HepG2 (cell line): ENCODE results near the gene P4HTM. TPM values are rescaled to one million over a fixed set of nuclear protein-coding genes. Genes with fewer than 3 reads are reported as not detected.

Source experiments
- ATAD3A ChIP-seq: sonication (generic); formaldehyde crosslinking; IDR thresholded peaks from 2 replicates; pipeline ENCODE4 v1.4.0; 2020; ENCODE audit warnings: missing genetic modification reagents
- BCL6 ChIP-seq: IDR thresholded peaks from 2 replicates; pipeline ENCODE4 v1.6.1; 2016; ENCODE audit warnings: missing genetic modification reagents, missing compliant biosample characterization
- IRF2 ChIP-seq: IDR thresholded peaks from 2 replicates; pipeline ENCODE4 v1.6.1; 2018; ENCODE audit warnings: missing genetic modification reagents, missing compliant biosample characterization
- MAFK ChIP-seq, 2 experiments: IDR thresholded peaks in 1 of 2; conservative IDR thresholded peaks in 1 of 2; 2 replicates each; pipeline ENCODE4 v1.6.1; 2011; ENCODE audit warnings: improper control_type of control experiment in 2 of 2, low read length in 2 of 2
- MEIS1 ChIP-seq: sonication (generic); formaldehyde crosslinking; IDR thresholded peaks from 2 replicates; pipeline ENCODE4 v1.9.0; 2021; ENCODE audit warnings: mild to moderate bottlenecking, missing genetic modification reagents, moderate library complexity, borderline replicate concordance
- NFE2 ChIP-seq: sonication (generic); formaldehyde crosslinking; IDR thresholded peaks from 2 replicates; pipeline ENCODE4 v1.4.0; 2020; ENCODE audit warnings: missing genetic modification reagents
- NR2F6 ChIP-seq, 2 experiments: IDR thresholded peaks; 2 replicates each; pipeline ENCODE4 v1.6.1; 2016; ENCODE audit warnings: antibody characterized with exemption in 1 of 2, mild to moderate bottlenecking in 1 of 2
- RFX5 ChIP-seq: IDR thresholded peaks from 2 replicates; pipeline ENCODE4 v1.6.1; 2011; ENCODE audit warnings: low read depth, low read length, improper control_type of control experiment
- SAFB2 ChIP-seq: sonication (generic); formaldehyde crosslinking; IDR thresholded peaks from 2 replicates; pipeline ENCODE4 v1.5.1; 2020; ENCODE audit warnings: missing genetic modification reagents, low read depth, mild to moderate bottlenecking, borderline replicate concordance
- SAP130 ChIP-seq: IDR thresholded peaks from 2 replicates; pipeline ENCODE4 v1.6.1; 2016; ENCODE audit warnings: low read depth
- SOX5 ChIP-seq: IDR thresholded peaks from 2 replicates; pipeline ENCODE4 v1.6.1; 2016; ENCODE audit warnings: borderline replicate concordance
- THYN1 ChIP-seq: sonication (generic); formaldehyde crosslinking; IDR thresholded peaks from 2 replicates; pipeline ENCODE4 v1.8.1; 2023; ENCODE audit warnings: low read depth, mild to moderate bottlenecking, moderate library complexity, missing genetic modification reagents, borderline replicate concordance
- TSC22D2 ChIP-seq: sonication (generic); formaldehyde crosslinking; IDR thresholded peaks from 2 replicates; pipeline ENCODE4 v1.5.1; 2020; ENCODE audit warnings: missing genetic modification reagents, mild to moderate bottlenecking, borderline replicate concordance
- ZFP41 ChIP-seq: sonication (generic); formaldehyde crosslinking; IDR thresholded peaks from 2 replicates; pipeline ENCODE4 v1.4.0; 2020; ENCODE audit warnings: mild to moderate bottlenecking, missing genetic modification reagents, borderline replicate concordance
- ZNF331 ChIP-seq: sonication (generic); formaldehyde crosslinking; IDR thresholded peaks from 2 replicates; pipeline ENCODE4 v1.4.0; 2020; ENCODE audit warnings: missing genetic modification reagents
- ZNF530 ChIP-seq: sonication (generic); formaldehyde crosslinking; IDR thresholded peaks from 2 replicates; pipeline ENCODE4 v1.5.0; 2020; ENCODE audit warnings: low read depth, mild to moderate bottlenecking, missing genetic modification reagents
- ZNF7 ChIP-seq: IDR thresholded peaks from 2 replicates; pipeline ENCODE4 v1.6.1; 2016; ENCODE audit warnings: missing biosample characterization, missing genetic modification reagents
- polyA plus RNA-seq, 8 experiments: library from polyadenylated mRNA; depleted of rRNA in 3 of 8; stranded (reverse) in 7 of 8; unstranded in 1 of 8; fragments of >200 nt; fragmentation: Illumina TruSeq in 4 of 8; extraction: Trizol in 4 of 8; gene quantifications; 2 replicates each; pipeline versions ENCODE4 v1.2.1 to v1.2.3, GENCODE V29; 2011 to 2016; ENCODE audit warnings: low read depth in 4 of 8, missing spikeins in 1 of 8, mixed read lengths in 1 of 8; ENCODE audit not compliant: insufficient read depth in 1 of 8
- total RNA-seq, 5 experiments: library from RNA; depleted of rRNA; stranded (reverse); fragments of >200 nt; fragmentation: Illumina TruSeq; extraction: Trizol; gene quantifications; 2 replicates each; pipeline ENCODE4 v1.2.3, GENCODE V29; 2016; ENCODE audit warnings: low read depth in 1 of 5
- TF ChIP-seq, protein P1 (sequence below): sonication (generic); formaldehyde crosslinking; conservative IDR thresholded peaks from 2 replicates; pipeline ENCODE4 v1.4.0; 2020; ENCODE audit warnings: mild to moderate bottlenecking, missing genetic modification reagents, moderate library complexity
- TF ChIP-seq, protein P2 (sequence below): sonication (generic); formaldehyde crosslinking; conservative IDR thresholded peaks from 2 replicates; pipeline ENCODE4 v1.4.0; 2020; ENCODE audit warnings: missing genetic modification reagents
- TF ChIP-seq, protein P3 (sequence below): sonication (generic); formaldehyde crosslinking; IDR thresholded peaks from 2 replicates; pipeline ENCODE4 v1.4.0; 2020; ENCODE audit warnings: missing genetic modification reagents
- TF ChIP-seq, protein P4 (sequence below): IDR thresholded peaks from 2 replicates; pipeline ENCODE4 v1.6.1; 2016; ENCODE audit warnings: mild to moderate bottlenecking

P4HTM gene
- total and polyA plus RNA-seq, 2 of the 13 experiments (the other 11 are each of a cell fraction or from before 2014, with no cell fraction given), result 0.01 TPM; not detected in 1

DNA sequence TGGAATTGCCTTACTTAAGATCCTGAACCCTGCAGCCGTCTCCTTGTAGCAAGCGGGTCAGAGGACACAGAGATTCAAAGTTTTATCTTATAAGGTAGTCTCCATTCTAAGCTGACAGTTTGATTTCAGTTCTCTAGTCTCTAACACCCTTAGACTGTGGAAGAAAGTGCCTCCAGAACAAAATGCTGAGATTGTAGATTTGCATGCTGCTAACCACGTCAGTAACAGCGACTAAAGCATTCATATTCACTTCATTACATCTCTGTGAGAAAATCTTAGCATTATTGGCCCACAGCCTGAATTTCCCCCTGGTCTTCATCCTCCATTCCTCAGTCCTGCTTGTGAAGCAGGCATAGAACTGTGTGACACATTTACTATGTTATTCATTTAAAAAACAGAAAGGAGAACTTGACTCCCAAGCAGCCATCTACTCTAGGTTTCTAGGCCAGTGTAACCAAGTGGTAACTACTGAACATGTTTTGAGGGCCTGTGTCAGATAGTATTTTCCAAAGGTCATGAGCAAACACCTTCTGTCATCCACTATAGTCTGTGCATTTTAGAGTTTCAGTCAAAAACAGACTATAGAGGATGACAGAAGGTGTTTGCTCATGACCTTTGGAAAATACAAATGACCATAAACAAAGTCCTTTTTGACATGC, 44.0 kb upstream of the P4HTM start (continued):
- TF ChIP-seq SAP130 (CRISPR knock-in tag) (0 out of 2 replicates have a peak, but pooled peaks have one; percentile 32), NR2F6 (IDR thresholded peaks at IDR 0.05) (no peak), NR2F6 (CRISPR knock-in tag; IDR thresholded peaks at IDR 0.05) (0 out of 2 replicates have a peak, but pooled peaks have one; percentile 8), ZNF331 (CRISPR knock-in tag) (no peak), THYN1 (no peak), ZFP41 (CRISPR knock-in tag) (no peak), MAFK (conservative IDR thresholded peaks at IDR 0.05 in 1 of 2, IDR thresholded peaks at IDR 0.05 in 1 of 2; ENCODE audit: low read length in 2 of 2) (peak in 1 of 2 experiments; percentile 48; a peak in 1 of 4 replicates), RFX5 (no peak), SAFB2 (no peak), TSC22D2 (no peak), ZNF530 (CRISPR knock-in tag) (no peak), SOX5 (peak; percentile 22; the same call in 1 of the 2 replicates), ZNF7 (no peak), IRF2 (CRISPR knock-in tag) (no peak), ATAD3A (CRISPR knock-in tag) (no peak), NFE2 (CRISPR knock-in tag) (no peak), BCL6 (CRISPR knock-in tag) (no peak), MEIS1 (no peak)
- TF ChIP-seq, protein P1, sequence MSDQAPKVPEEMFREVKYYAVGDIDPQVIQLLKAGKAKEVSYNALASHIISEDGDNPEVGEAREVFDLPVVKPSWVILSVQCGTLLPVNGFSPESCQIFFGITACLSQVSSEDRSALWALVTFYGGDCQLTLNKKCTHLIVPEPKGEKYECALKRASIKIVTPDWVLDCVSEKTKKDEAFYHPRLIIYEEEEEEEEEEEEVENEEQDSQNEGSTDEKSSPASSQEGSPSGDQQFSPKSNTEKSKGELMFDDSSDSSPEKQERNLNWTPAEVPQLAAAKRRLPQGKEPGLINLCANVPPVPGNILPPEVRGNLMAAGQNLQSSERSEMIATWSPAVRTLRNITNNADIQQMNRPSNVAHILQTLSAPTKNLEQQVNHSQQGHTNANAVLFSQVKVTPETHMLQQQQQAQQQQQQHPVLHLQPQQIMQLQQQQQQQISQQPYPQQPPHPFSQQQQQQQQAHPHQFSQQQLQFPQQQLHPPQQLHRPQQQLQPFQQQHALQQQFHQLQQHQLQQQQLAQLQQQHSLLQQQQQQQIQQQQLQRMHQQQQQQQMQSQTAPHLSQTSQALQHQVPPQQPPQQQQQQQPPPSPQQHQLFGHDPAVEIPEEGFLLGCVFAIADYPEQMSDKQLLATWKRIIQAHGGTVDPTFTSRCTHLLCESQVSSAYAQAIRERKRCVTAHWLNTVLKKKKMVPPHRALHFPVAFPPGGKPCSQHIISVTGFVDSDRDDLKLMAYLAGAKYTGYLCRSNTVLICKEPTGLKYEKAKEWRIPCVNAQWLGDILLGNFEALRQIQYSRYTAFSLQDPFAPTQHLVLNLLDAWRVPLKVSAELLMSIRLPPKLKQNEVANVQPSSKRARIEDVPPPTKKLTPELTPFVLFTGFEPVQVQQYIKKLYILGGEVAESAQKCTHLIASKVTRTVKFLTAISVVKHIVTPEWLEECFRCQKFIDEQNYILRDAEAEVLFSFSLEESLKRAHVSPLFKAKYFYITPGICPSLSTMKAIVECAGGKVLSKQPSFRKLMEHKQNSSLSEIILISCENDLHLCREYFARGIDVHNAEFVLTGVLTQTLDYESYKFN, result 0 out of 2 replicates have a peak, but pooled peaks have one; percentile 19
- TF ChIP-seq, protein P2, sequence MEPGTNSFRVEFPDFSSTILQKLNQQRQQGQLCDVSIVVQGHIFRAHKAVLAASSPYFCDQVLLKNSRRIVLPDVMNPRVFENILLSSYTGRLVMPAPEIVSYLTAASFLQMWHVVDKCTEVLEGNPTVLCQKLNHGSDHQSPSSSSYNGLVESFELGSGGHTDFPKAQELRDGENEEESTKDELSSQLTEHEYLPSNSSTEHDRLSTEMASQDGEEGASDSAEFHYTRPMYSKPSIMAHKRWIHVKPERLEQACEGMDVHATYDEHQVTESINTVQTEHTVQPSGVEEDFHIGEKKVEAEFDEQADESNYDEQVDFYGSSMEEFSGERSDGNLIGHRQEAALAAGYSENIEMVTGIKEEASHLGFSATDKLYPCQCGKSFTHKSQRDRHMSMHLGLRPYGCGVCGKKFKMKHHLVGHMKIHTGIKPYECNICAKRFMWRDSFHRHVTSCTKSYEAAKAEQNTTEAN (CRISPR knock-in tag), result no peak
- TF ChIP-seq, protein P3, sequence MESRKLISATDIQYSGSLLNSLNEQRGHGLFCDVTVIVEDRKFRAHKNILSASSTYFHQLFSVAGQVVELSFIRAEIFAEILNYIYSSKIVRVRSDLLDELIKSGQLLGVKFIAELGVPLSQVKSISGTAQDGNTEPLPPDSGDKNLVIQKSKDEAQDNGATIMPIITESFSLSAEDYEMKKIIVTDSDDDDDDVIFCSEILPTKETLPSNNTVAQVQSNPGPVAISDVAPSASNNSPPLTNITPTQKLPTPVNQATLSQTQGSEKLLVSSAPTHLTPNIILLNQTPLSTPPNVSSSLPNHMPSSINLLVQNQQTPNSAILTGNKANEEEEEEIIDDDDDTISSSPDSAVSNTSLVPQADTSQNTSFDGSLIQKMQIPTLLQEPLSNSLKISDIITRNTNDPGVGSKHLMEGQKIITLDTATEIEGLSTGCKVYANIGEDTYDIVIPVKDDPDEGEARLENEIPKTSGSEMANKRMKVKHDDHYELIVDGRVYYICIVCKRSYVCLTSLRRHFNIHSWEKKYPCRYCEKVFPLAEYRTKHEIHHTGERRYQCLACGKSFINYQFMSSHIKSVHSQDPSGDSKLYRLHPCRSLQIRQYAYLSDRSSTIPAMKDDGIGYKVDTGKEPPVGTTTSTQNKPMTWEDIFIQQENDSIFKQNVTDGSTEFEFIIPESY (CRISPR knock-in tag), result no peak
- TF ChIP-seq, protein P4, sequence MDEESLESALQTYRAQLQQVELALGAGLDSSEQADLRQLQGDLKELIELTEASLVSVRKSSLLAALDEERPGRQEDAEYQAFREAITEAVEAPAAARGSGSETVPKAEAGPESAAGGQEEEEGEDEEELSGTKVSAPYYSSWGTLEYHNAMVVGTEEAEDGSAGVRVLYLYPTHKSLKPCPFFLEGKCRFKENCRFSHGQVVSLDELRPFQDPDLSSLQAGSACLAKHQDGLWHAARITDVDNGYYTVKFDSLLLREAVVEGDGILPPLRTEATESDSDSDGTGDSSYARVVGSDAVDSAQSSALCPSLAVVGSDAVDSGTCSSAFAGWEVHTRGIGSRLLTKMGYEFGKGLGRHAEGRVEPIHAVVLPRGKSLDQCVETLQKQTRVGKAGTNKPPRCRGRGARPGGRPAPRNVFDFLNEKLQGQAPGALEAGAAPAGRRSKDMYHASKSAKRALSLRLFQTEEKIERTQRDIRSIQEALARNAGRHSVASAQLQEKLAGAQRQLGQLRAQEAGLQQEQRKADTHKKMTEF (CRISPR knock-in tag), result no peak
- TF ChIP-seq, all 625 proteins: peak for 5
